Ovary (tissue), 9 donors: ENCODE results near the gene CYB5R4. TPM values are rescaled to one million over a fixed set of nuclear protein-coding genes. Genes with fewer than 3 reads are reported as not detected.
"Not testable (repeated sequence)": the region's sequence is repeated elsewhere in the genome, so short reads cannot be mapped to it uniquely, and the experiment has no call there.

Experiments used
- DNase-seq, 5 donors: peaks; one replicate each; pipeline ENCODE4 v3.0.0-alpha.2; 2019 to 2020
- H3K27ac ChIP-seq, 2 donors: fragments of 200-600 bp; one replicate each; pipeline versions ENCODE4 v1.5.1 to v1.8.0; 2019 to 2022
- H3K27me3 ChIP-seq: fragments of 200-600 bp; one replicate; pipeline ENCODE4 v1.8.0; 2022
- H3K36me3 ChIP-seq: fragments of 200-600 bp; sonication (generic); one replicate; pipeline ENCODE4 v1.5.1; 2019
- H3K4me1 ChIP-seq: one replicate; pipeline ENCODE4 v1.8.1; 2013; ENCODE audit warnings: mild to moderate bottlenecking, moderate library complexity; ENCODE audit not compliant: insufficient read depth
- H3K4me3 ChIP-seq: fragments of 200-600 bp; sonication (generic); one replicate; pipeline ENCODE4 v1.5.1; 2017
- H3K9me3 ChIP-seq, 2 donors: fragments of 200-600 bp in 1 of 2; sonication (generic) in 1 of 2; one replicate each; pipeline versions ENCODE4 v1.5.1 to v1.8.1; 2013 to 2019; ENCODE audit warnings: mild to moderate bottlenecking in 1 of 2, moderate library complexity in 1 of 2
- CTCF ChIP-seq, 3 donors: fragments of 450-650 bp in 2 of 3; fragments of 200-600 bp in 1 of 3; IDR thresholded peaks; one replicate each; pipeline versions ENCODE4 v1.5.1 to v1.8.0; 2016 to 2022; ENCODE audit warnings: antibody characterized with exemption in 3 of 3, mild to moderate bottlenecking in 1 of 3
- EP300 ChIP-seq: sonication (generic); formaldehyde crosslinking; IDR thresholded peaks from one replicate; pipeline ENCODE4 v1.6.1; 2017; ENCODE audit warnings: antibody characterized with exemption
- POLR2A ChIP-seq: fragments of 450-650 bp; IDR thresholded peaks from one replicate; pipeline ENCODE4 v1.6.1; 2017; ENCODE audit warnings: antibody characterized with exemption, mild to moderate bottlenecking, moderate library complexity
- WGBS, 3 donors: extraction: QIAGEN DNeasy Blood & Tissue Kit in 1 of 3; methylation state at CpG; one replicate each; pipeline versions ENCODE4 v1.1.5 to v1.1.7; 2013 to 2017; 5-methylcytosine and 5-hydroxymethylcytosine counted together
- intact Hi-C, 4 donors: fragments of 100-400 bp; cut with DNase I; formaldehyde crosslinking; loops; one replicate each; pipeline versions ENCODE4 v1.11.0 to v1.15.1; 2022 to 2023
- polyA plus RNA-seq, 2 donors: library from polyadenylated mRNA; stranded (reverse); fragments of 200-250 nt in 1 of 2; fragments of 350-450 nt in 1 of 2; fragmentation: Illumina TruSeq in 1 of 2; extraction: RNeasy Lipid Tissue Mini Kit (QIAGEN cat#74804) in 1 of 2; gene quantifications; one replicate each; pipeline ENCODE4 v1.2.3, GENCODE V29; 2013 to 2014
- total RNA-seq, 7 donors: library from RNA; depleted of rRNA in 2 of 7; stranded (reverse); fragments of >200 nt in 2 of 7; fragmentation: NEBNext Ultra II Directional in 3 of 7; extraction: Animal tissue kit (Norgen Biotek cat#: 25700) in 3 of 7; gene quantifications; one replicate each; pipeline versions ENCODE4 v1.1.0 to v1.2.4, GENCODE V29; 2016 to 2023
- donor health status: DM: no; HTN: no; CAD: no; lungs with moderate emphysema.
- donor health status: DM: no; HTN: no; CAD: no.
- donor health status: Bipolar disorder and iron deficiency.
- donor health status: DM: yes; HTN: yes; CAD: no.
- donor health status: DM: no; HTN: no; CAD: no.
- donor health status: DM: yes; HTN: yes; CAD: no.

The CYB5R4 gene
- total and polyA plus RNA-seq, 9 donors = 2.0 to 12.2 (median 8.9) TPM

- peaks cover 1% of the 10 kb centered on the region for H3K4me1 ChIP-seq
- WGBS, 3 donors = 96 to 97% (median 97%) methylated on average over 4 of the region's 4 CpGs
- H3K27me3 ChIP-seq = no peaks in the 10 kb centered on the region
- DNase-seq = no peak
- H3K9me3 ChIP-seq = no peaks in the 10 kb centered on the region
- H3K36me3 ChIP-seq = no peaks in the 10 kb centered on the region
- intact Hi-C loops = no loop called here
- no peak overlapping the region for H3K27ac ChIP-seq
- H3K4me3 ChIP-seq = no peak overlapping the region
- TF ChIP-seq EP300 (no peak), POLR2A (no peak), CTCF (IDR thresholded peaks at IDR 0.05) (no peak)
These were observed 46.2 kb downstream of the CYB5R4 start for GRCh38 chr6:83905648-83906047.

DNA sequence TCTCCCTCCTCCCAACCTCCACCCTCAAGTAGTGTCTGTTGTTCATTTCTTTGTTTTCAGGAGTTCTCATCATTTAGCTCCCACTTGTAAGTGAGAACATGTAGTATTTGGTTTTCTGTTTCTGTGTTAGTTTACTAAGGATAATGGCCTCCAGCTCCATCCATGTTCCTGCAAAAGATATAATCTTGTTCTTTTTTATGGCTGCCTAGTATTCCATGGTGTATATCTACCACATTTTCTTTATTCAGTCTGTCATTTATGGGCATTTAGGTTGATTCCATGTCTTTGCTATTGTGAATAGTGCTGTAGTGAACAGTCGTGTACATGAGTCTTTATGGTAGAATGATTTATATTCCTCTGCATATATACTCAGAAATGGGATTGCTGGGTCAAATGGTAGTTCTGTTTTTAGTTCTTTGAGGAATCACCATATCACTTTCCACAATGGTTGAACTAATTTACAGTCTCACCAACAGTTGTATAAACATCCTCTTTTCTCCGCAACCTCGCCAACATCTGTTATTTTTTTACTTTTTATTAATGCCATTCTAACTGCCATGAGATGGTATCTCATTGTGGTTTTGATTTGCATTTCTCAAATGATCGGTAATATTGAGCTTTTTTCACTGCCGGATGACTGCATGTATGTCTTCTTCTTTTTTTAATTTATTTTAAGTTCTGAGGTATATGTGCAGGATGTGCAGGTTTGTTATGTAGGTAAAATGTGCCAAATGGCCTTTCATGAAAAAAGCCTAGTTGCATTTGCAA, 48.3 kb downstream of the CYB5R4 start:
- H3K27ac ChIP-seq, H3K4me3 ChIP-seq, H3K9me3 ChIP-seq, H3K27me3 ChIP-seq, H3K36me3 ChIP-seq, intact Hi-C loops, DNase-seq, H3K4me1 ChIP-seq: not testable (repeated sequence)
- WGBS, 3 donors = 93 to 97% (median 96%) methylated on average over 5 of the region's 5 CpGs

DNA sequence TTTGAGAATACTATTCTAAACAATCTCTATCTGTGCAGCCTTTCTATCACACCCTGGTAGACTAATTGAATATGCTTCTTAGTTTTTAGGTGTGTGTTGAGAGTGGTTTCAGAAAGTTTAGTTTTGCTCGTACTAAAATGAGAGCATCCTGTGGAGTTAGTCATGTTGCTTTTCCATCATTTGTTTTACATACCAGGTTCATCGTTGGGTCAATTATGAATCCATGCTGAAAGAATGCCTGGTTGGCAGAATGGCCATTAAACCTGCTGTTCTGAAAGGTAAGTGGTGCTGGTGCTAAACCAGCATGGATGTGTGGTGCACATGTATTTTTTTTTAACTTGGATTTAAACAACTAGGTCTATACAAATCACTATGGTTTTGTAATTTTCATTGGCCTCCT, 49.3 kb downstream of the CYB5R4 start:
- no peak overlapping the region for H3K4me3 ChIP-seq
- 81 to 89% (median 82%) methylated on average over 2 of the region's 2 CpGs for WGBS, 3 donors
- no peak for DNase-seq
- TF ChIP-seq CTCF (IDR thresholded peaks at IDR 0.05) (no peak), POLR2A (no peak), EP300 (no peak)
- no peaks in the 10 kb centered on the region for H3K27me3 ChIP-seq
- no peaks in the 10 kb centered on the region for H3K36me3 ChIP-seq
- intact Hi-C loops = no loop called here
- H3K9me3 ChIP-seq = no peaks in the 10 kb centered on the region
- H3K4me1 ChIP-seq = peaks cover 1% of the 10 kb centered on the region
- H3K27ac ChIP-seq = no peak overlapping the region

DNA sequence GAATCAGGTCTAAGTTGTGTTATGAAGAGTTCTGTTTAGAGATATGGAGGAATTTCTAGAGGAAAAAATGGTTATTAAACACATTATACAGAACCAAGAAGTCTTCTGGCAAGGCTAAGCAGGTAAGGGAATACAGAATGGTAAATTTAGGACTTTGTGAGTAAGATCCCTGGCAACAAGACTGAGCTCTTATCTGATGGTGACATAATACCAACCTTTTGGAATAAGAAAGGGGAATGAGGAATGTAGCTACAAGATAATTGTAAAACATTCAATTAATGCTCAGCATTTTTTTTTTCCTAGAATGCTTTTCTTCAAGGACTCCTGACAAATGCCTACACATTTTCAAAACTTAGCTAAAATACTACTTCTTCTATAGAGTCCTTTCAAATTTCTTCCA, 51.8 kb downstream of the CYB5R4 start:
- Histone ChIP-seq H3K27me3 (no peaks in the 10 kb centered on the region), H3K4me3 (no peak overlapping the region), H3K4me1 (peaks cover 1% of the 10 kb centered on the region), H3K27ac (no peak overlapping the region), H3K36me3 (no peaks in the 10 kb centered on the region), H3K9me3 (no peaks in the 10 kb centered on the region)
- intact Hi-C loops = no loop called here
- TF ChIP-seq CTCF (IDR thresholded peaks at IDR 0.05) (no peak), EP300 (no peak), POLR2A (no peak)
- DNase-seq = no peak

DNA sequence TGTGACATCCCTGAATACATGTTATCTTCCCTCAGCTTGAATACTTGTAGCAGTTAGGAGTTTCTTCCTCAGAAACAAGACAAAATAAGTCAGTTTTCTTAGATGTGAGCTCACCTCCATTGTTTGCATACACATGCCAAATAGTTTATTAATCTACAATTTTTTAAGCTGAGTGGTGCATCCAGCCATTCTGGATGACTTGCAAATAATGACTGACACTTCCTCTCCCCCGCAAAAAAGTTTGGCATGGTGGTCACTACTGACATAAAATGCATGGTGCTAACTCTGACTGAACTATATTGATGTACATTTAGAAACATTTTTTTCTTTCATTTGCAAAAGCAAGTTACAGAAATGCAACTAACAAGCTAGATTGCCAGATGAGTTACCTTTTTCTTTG, 55.5 kb downstream of the CYB5R4 start:
- intact Hi-C loops = no loop called here
- H3K4me1 ChIP-seq = no peaks in the 10 kb centered on the region
- 92 to 97% (median 95%) methylated on average over 1 of the region's 1 CpG for WGBS, 3 donors
- H3K9me3 ChIP-seq = no peaks in the 10 kb centered on the region
- H3K27me3 ChIP-seq = no peaks in the 10 kb centered on the region
- TF ChIP-seq POLR2A (no peak), EP300 (no peak), CTCF (IDR thresholded peaks at IDR 0.05) (no peak)
- H3K27ac ChIP-seq = no peak overlapping the region
- no peak for DNase-seq
- no peaks in the 10 kb centered on the region for H3K36me3 ChIP-seq
- H3K4me3 ChIP-seq = no peak overlapping the region
